Effector memory CD8-positive, alpha-beta T cell (primary cell): ENCODE results near the gene PRKD2.
A peak's percentile ranks its signal among the peaks of the same experiment; 100 is the strongest.
"Not testable (repeated sequence)": the region's sequence is repeated elsewhere in the genome, so short reads cannot be mapped to it uniquely, and the experiment has no call there.

Source experiments
- ATAC-seq: fragments of 150-1000 bp; cut with Tn5 transposase; replicated peaks from 2 replicates; pipeline ENCODE4 v1.10.0; 2021; ENCODE audit warnings: mild to moderate bottlenecking, moderate library complexity
- DNase-seq, 3 experiments: peaks; one replicate each; pipeline ENCODE4 v3.0.0; 2021
- H3K27ac Mint-ChIP-seq, 2 donors: one replicate each; pipeline ENCODE4 v1.8.0; 2022; ENCODE audit warnings: mild to moderate bottlenecking in 2 of 2, mixed read lengths in 2 of 2, moderate library complexity in 2 of 2
- H3K27me3 Mint-ChIP-seq, 2 donors: one replicate each; pipeline ENCODE4 v1.8.0; 2022; ENCODE audit warnings: mixed read lengths in 2 of 2
- H3K36me3 Mint-ChIP-seq: one replicate; pipeline ENCODE4 v1.8.0; 2022; ENCODE audit warnings: mild to moderate bottlenecking, moderate library complexity, mixed read lengths; ENCODE audit not compliant: insufficient read depth
- H3K4me1 Mint-ChIP-seq, 2 donors: one replicate each; pipeline ENCODE4 v1.8.0; 2022; ENCODE audit warnings: low read depth in 2 of 2, mixed read lengths in 2 of 2
- H3K4me3 Mint-ChIP-seq, 2 donors: one replicate each; pipeline ENCODE4 v1.8.0; 2022; ENCODE audit warnings: mild to moderate bottlenecking in 2 of 2, mixed read lengths in 2 of 2, moderate library complexity in 2 of 2
- H3K9me3 Mint-ChIP-seq, 2 donors: one replicate each; pipeline ENCODE4 v1.8.0; 2022; ENCODE audit warnings: mixed read lengths in 2 of 2

The PRKD2 gene

GRCh38 chr19:46718157-46718933, 1.4 kb upstream of the PRKD2 start:
- H3K27ac Mint-ChIP-seq, result peak overlapping the region; percentile 97
- no peaks in the 10 kb centered on the region for H3K9me3 Mint-ChIP-seq
- H3K4me1 Mint-ChIP-seq, result peaks cover 48 to 51% of the 10 kb centered on the region in 2 donors
- peaks cover 60% of the 10 kb centered on the region for H3K36me3 Mint-ChIP-seq
- peak; percentile 48 for ATAC-seq
- DNase-seq, result peak; percentile 35 to 59 (median 51)
- no peaks in the 10 kb centered on the region for H3K27me3 Mint-ChIP-seq
- peak overlapping the region; percentile 97 to 99 for H3K4me3 Mint-ChIP-seq

- H3K27ac Mint-ChIP-seq, result peak overlapping the region; percentile 97
- H3K27me3 Mint-ChIP-seq, result no peaks in the 10 kb centered on the region
- ATAC-seq (peak; percentile 13), DNase-seq (peak in 1 of 3 experiments; percentile 25)
- H3K36me3 Mint-ChIP-seq, result peaks cover 58% of the 10 kb centered on the region
- peaks cover 45 to 53% of the 10 kb centered on the region in 2 donors for H3K4me1 Mint-ChIP-seq
- peak overlapping the region; percentile 97 to 99 for H3K4me3 Mint-ChIP-seq
- H3K9me3 Mint-ChIP-seq, result no peaks in the 10 kb centered on the region
Observed at GRCh38 chr19:46717716-46718143, 816 bp upstream of the PRKD2 start.

GRCh38 chr19:46716672-46717033, 261 bp downstream of the PRKD2 start:
- Mint-ChIP-seq H3K27ac (peak overlapping the region; percentile 97), H3K9me3 (no peaks in the 10 kb centered on the region), H3K4me3 (peak overlapping the region; percentile 97 to 99), H3K36me3 (peaks cover 55% of the 10 kb centered on the region), H3K4me1 (peaks cover 39 to 54% of the 10 kb centered on the region in 2 donors), H3K27me3 (no peaks in the 10 kb centered on the region)
- DNase-seq (no peak), ATAC-seq (no peak)

GRCh38 chr19:46715975-46716671, 791 bp downstream of the PRKD2 start:
- Mint-ChIP-seq H3K9me3 (no peaks in the 10 kb centered on the region), H3K4me1 (peaks cover 39 to 54% of the 10 kb centered on the region in 2 donors), H3K36me3 (peaks cover 51% of the 10 kb centered on the region), H3K27me3 (no peaks in the 10 kb centered on the region), H3K27ac (peak overlapping the region; percentile 97), H3K4me3 (peak overlapping the region; percentile 97 to 99)
- DNase-seq, result no peak
- ATAC-seq, result no peak

- Mint-ChIP-seq H3K4me1 (peaks cover 36 to 54% of the 10 kb centered on the region in 2 donors), H3K27me3 (no peaks in the 10 kb centered on the region), H3K36me3 (peaks cover 55% of the 10 kb centered on the region), H3K4me3 (peak overlapping the region; percentile 97 to 99), H3K27ac (peak overlapping the region; percentile 97), H3K9me3 (no peaks in the 10 kb centered on the region)
- no peak for DNase-seq
- no peak for ATAC-seq
Observed at GRCh38 chr19:46715620-46715974, 1.3 kb downstream of the PRKD2 start.

- DNase-seq (peak in 1 of 3 experiments; percentile 66), ATAC-seq (peak; percentile 53)
- peaks cover 35 to 53% of the 10 kb centered on the region in 2 donors for H3K4me1 Mint-ChIP-seq
- H3K27ac Mint-ChIP-seq, result peak overlapping the region; percentile 97
- H3K4me3 Mint-ChIP-seq, result peak overlapping the region; percentile 97 to 99
- no peaks in the 10 kb centered on the region for H3K27me3 Mint-ChIP-seq
- no peaks in the 10 kb centered on the region for H3K9me3 Mint-ChIP-seq
- peaks cover 65% of the 10 kb centered on the region for H3K36me3 Mint-ChIP-seq
Observed at GRCh38 chr19:46714444-46715106, 2.3 kb downstream of the PRKD2 start.

- peak; percentile 70 to 76 (median 75) for DNase-seq
- no peaks in the 10 kb centered on the region for H3K9me3 Mint-ChIP-seq
- peak overlapping the region; percentile 97 to 99 for H3K4me3 Mint-ChIP-seq
- peaks cover 29 to 46% of the 10 kb centered on the region in 2 donors for H3K4me1 Mint-ChIP-seq
- H3K27me3 Mint-ChIP-seq, result no peaks in the 10 kb centered on the region
- peak; percentile 65 for ATAC-seq
- peaks cover 69% of the 10 kb centered on the region for H3K36me3 Mint-ChIP-seq
- peak overlapping the region; percentile 97 for H3K27ac Mint-ChIP-seq
Observed at GRCh38 chr19:46713781-46714443, 3.0 kb downstream of the PRKD2 start.

- ATAC-seq, result not testable (repeated sequence)
- Mint-ChIP-seq H3K36me3 (peaks cover 71% of the 10 kb centered on the region), H3K27ac (peak overlapping the region; percentile 97)
Observed at GRCh38 chr19:46712768-46713338, 4.1 kb downstream of the PRKD2 start.

GRCh38 chr19:46710687-46711086, 6.2 kb downstream of the PRKD2 start:
- Mint-ChIP-seq H3K27ac (no peak overlapping the region), H3K4me3 (no peak overlapping the region), H3K36me3 (peaks cover 77% of the 10 kb centered on the region), H3K27me3 (no peaks in the 10 kb centered on the region), H3K9me3 (no peaks in the 10 kb centered on the region), H3K4me1 (peaks cover 13 to 27% of the 10 kb centered on the region in 2 donors)
- no peak for DNase-seq
- ATAC-seq, result no peak

More at GRCh38 chr19:46712768-46713338, 4.1 kb downstream of the PRKD2 start:
- not testable (repeated sequence) for DNase-seq, H3K9me3 Mint-ChIP-seq, H3K27me3 Mint-ChIP-seq
- peaks cover 20 to 36% of the 10 kb centered on the region in 2 donors for H3K4me1 Mint-ChIP-seq
- peak overlapping the region; percentile 97 to 99 for H3K4me3 Mint-ChIP-seq

GRCh38 chr19:46704379-46705076, 12.4 kb downstream of the PRKD2 start:
- H3K9me3 Mint-ChIP-seq, result no peaks in the 10 kb centered on the region
- peaks cover 17% of the 10 kb centered on the region in 2 donors for H3K4me1 Mint-ChIP-seq
- peak overlapping the region in 1 of 2 donors; percentile 16 for H3K4me3 Mint-ChIP-seq
- ATAC-seq, result peak; percentile 95
- H3K27ac Mint-ChIP-seq, result peak overlapping the region; percentile 81 to 94
- H3K36me3 Mint-ChIP-seq, result peaks cover 90% of the 10 kb centered on the region
- DNase-seq, result peak; percentile 90 to 94 (median 93)
- no peaks in the 10 kb centered on the region for H3K27me3 Mint-ChIP-seq

GRCh38 chr19:46700704-46701103, 16.2 kb downstream of the PRKD2 start:
- Mint-ChIP-seq H3K4me1 (peaks cover 13 to 15% of the 10 kb centered on the region in 2 donors), H3K4me3 (no peak overlapping the region), H3K9me3 (no peaks in the 10 kb centered on the region), H3K27ac (peak overlapping the region in 1 of 2 donors; percentile 67), H3K27me3 (no peaks in the 10 kb centered on the region), H3K36me3 (peaks cover 87% of the 10 kb centered on the region)
- DNase-seq, result no peak
- ATAC-seq, result no peak
